GM06990 (cell line): ENCODE results near the gene CFAP99.

Experiments
- DNase-seq: peaks from one replicate; pipeline ENCODE4 v3.0.0-alpha.2; 2011; ENCODE audit not compliant: insufficient read length; ENCODE audit errors: extremely low read depth
- H3K27me3 ChIP-seq: replicated peaks from 2 replicates; pipeline ENCODE4 v1.6.0; 2011; ENCODE audit warnings: low read length; ENCODE audit not compliant: control insufficient read depth, insufficient read depth
- H3K36me3 ChIP-seq: 2 replicates; pipeline ENCODE4 v1.5.1; 2011; ENCODE audit warnings: low read length; ENCODE audit not compliant: control insufficient read depth, insufficient read depth
- H3K4me3 ChIP-seq: replicated peaks from 2 replicates; pipeline ENCODE4 v1.5.1; 2011; ENCODE audit warnings: low read depth, mild to moderate bottlenecking, control low read depth, low read length
- CTCF ChIP-seq: IDR thresholded peaks from 2 replicates; pipeline ENCODE4 v1.5.1; 2011; ENCODE audit warnings: low read length, control low read depth, mild to moderate bottlenecking, inconsistent platforms; ENCODE audit not compliant: insufficient read depth, poor library complexity, severe bottlenecking

Gene CFAP99

GRCh38 chr4:2468456-2469191, 49.9 kb downstream of the CFAP99 start, which contains the start of gene RNF4:
Gene RNF4 (plus strand): TSS chr4:2469106. CDS start chr4:2490494, 21,388 bp downstream.
- TF ChIP-seq CTCF = no peak
- H3K36me3 ChIP-seq = no peaks in the 10 kb centered on the region; the same call in 1 of the 2 replicates
- no peaks in the 10 kb centered on the region for H3K27me3 ChIP-seq
- peak; percentile 94 for DNase-seq
- peak within 1 kb of the TSS; percentile 88 for H3K4me3 ChIP-seq

GRCh38 chr4:2469192-2469984, 50.6 kb downstream of the CFAP99 start:
- no peaks in the 10 kb centered on the region; the same call in 1 of the 2 replicates for H3K36me3 ChIP-seq
- peak; percentile 85 for DNase-seq
- peak overlapping the region; percentile 88 for H3K4me3 ChIP-seq
- no peaks in the 10 kb centered on the region for H3K27me3 ChIP-seq
- peak; percentile 3 for TF ChIP-seq CTCF

DNA sequence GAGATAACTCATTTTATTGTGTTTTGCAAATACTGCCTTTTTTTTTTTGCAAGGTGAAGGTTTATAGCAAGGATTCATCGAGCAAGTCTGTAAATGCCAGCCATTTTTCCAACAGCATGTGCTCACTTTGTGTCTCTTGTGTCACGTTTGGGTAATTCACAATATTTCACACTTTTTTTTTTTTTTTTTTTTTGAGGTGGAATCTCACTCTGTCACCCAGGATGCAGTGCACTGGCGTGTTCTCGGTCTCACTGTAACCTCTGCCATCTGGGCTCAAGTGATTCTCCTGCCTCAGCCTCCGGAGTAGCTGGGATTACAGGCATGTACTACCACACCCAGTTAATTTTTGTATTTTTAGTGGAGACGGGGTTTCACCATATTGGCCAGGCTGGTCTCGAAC, 52.0 kb downstream of the CFAP99 start:
- Histone ChIP-seq H3K36me3 (no peaks in the 10 kb centered on the region; the same call in none of the 2 replicates), H3K4me3 (peak overlapping the region; percentile 88), H3K27me3 (no peaks in the 10 kb centered on the region)
- no peak for TF ChIP-seq CTCF
- no peak for DNase-seq

DNA sequence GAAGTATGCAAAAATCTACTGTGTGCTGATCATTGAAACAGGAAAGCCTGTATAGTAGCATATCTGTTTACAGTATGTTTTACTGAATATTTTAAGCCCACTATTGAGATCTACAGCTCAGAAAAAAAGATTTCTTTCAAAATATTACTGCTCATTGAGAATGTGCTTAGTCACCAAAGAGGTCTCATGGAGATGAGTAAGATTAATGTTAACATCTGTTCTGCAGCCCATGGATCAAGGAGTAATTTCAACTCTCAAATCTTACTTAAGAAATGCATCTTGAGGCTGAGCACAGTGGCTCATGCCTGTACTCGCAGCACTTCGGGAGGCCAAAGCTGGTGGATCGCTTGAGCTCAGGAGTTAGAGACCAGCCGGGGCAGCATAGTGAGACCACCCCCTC, 53.4 kb downstream of the CFAP99 start:
- no peaks in the 10 kb centered on the region for H3K27me3 ChIP-seq
- H3K36me3 ChIP-seq = no peaks in the 10 kb centered on the region; the same call in none of the 2 replicates
- TF ChIP-seq CTCF = no peak
- no peak overlapping the region for H3K4me3 ChIP-seq
- DNase-seq = no peak

GRCh38 chr4:2478229-2478628, 59.5 kb downstream of the CFAP99 start:
- no peak for DNase-seq
- Histone ChIP-seq H3K4me3 (no peak overlapping the region), H3K36me3 (peaks cover 3% of the 10 kb centered on the region), H3K27me3 (no peaks in the 10 kb centered on the region)
- TF ChIP-seq CTCF = no peak
